ENCODE data around the gene GPA33. TPM values are rescaled to one million over a fixed set of nuclear protein-coding genes. Genes with fewer than 3 reads are reported as not detected.
A peak's percentile ranks its signal among the peaks of the same experiment; 100 is the strongest.

GPA33 gene
- polyA plus RNA-seq, 1 donor from 2014 or later, result 0.14 TPM

DNA sequence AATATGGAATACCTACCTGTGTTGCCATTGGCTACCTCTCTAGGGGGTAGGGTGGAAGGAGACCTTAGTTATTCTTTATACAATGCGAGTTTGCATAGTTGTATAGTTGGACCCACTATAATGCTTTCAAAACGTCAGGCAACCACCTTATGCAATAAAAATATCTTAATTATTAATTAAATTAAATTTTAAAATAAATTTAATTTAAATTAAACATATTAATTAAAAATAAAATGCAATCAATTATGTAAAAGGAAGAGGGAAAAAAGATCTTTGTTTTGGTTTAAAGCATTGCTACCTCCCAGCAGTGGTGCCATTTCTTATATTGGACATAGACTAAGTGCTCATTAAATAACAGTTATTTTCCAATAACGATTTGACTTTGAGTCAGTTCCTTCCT, 22.3 kb downstream of the GPA33 start:
- Histone ChIP-seq H3F3A (ENCODE audit: insufficient read depth, low read length, poor library complexity, severe bottlenecking) (no peaks in the 10 kb centered on the region), H3K4me3 (ENCODE audit: low read length) (no peak overlapping the region), H3K79me2 (replicated peaks; ENCODE audit: insufficient read depth, low read length) (no peaks in the 10 kb centered on the region), H2AFZ (ENCODE audit: low read depth, low read length) (no peak overlapping the region), H3K9me3 (ENCODE audit: low read length) (no peaks in the 10 kb centered on the region), H3K9ac (ENCODE audit: low read length) (no peak overlapping the region), H3K27me3 (ENCODE audit: insufficient read depth, low read depth, low read length) (no peaks in the 10 kb centered on the region), H3K27ac (ENCODE audit: low read length) (no peak overlapping the region), H3K9me2 (ENCODE audit: insufficient read depth, low read length) (no peaks in the 10 kb centered on the region), H3K4me2 (ENCODE audit: low read length) (no peak overlapping the region), H3K36me3 (ENCODE audit: insufficient read depth, low read length) (no peaks in the 10 kb centered on the region), H4K20me1 (ENCODE audit: insufficient read depth) (no peaks in the 10 kb centered on the region)
- TF ChIP-seq RAD21 (conservative IDR thresholded peaks at IDR 0.05) (no peak), POLR2AphosphoS5 (IDR thresholded peaks at IDR 0.05) (no peak), EP300 (conservative IDR thresholded peaks at IDR 0.05; ENCODE audit: poor library complexity, severe bottlenecking) (no peak), TAF1 (IDR thresholded peaks at IDR 0.05; ENCODE audit: low read depth) (no peak), MXI1 (conservative IDR thresholded peaks at IDR 0.05; ENCODE audit: poor library complexity, severe bottlenecking) (no peak), SMC3 (conservative IDR thresholded peaks at IDR 0.05; ENCODE audit: poor library complexity) (no peak), EZH2 (IDR thresholded peaks at IDR 0.05; ENCODE audit: borderline replicate concordance, insufficient read depth, low read length, poor library complexity, severe bottlenecking) (no peak)
- TF ChIP-seq, protein P1, sequence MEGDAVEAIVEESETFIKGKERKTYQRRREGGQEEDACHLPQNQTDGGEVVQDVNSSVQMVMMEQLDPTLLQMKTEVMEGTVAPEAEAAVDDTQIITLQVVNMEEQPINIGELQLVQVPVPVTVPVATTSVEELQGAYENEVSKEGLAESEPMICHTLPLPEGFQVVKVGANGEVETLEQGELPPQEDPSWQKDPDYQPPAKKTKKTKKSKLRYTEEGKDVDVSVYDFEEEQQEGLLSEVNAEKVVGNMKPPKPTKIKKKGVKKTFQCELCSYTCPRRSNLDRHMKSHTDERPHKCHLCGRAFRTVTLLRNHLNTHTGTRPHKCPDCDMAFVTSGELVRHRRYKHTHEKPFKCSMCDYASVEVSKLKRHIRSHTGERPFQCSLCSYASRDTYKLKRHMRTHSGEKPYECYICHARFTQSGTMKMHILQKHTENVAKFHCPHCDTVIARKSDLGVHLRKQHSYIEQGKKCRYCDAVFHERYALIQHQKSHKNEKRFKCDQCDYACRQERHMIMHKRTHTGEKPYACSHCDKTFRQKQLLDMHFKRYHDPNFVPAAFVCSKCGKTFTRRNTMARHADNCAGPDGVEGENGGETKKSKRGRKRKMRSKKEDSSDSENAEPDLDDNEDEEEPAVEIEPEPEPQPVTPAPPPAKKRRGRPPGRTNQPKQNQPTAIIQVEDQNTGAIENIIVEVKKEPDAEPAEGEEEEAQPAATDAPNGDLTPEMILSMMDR (IDR thresholded peaks at IDR 0.05; ENCODE audit: poor library complexity, severe bottlenecking), result no peak
- TF ChIP-seq, protein P2, sequence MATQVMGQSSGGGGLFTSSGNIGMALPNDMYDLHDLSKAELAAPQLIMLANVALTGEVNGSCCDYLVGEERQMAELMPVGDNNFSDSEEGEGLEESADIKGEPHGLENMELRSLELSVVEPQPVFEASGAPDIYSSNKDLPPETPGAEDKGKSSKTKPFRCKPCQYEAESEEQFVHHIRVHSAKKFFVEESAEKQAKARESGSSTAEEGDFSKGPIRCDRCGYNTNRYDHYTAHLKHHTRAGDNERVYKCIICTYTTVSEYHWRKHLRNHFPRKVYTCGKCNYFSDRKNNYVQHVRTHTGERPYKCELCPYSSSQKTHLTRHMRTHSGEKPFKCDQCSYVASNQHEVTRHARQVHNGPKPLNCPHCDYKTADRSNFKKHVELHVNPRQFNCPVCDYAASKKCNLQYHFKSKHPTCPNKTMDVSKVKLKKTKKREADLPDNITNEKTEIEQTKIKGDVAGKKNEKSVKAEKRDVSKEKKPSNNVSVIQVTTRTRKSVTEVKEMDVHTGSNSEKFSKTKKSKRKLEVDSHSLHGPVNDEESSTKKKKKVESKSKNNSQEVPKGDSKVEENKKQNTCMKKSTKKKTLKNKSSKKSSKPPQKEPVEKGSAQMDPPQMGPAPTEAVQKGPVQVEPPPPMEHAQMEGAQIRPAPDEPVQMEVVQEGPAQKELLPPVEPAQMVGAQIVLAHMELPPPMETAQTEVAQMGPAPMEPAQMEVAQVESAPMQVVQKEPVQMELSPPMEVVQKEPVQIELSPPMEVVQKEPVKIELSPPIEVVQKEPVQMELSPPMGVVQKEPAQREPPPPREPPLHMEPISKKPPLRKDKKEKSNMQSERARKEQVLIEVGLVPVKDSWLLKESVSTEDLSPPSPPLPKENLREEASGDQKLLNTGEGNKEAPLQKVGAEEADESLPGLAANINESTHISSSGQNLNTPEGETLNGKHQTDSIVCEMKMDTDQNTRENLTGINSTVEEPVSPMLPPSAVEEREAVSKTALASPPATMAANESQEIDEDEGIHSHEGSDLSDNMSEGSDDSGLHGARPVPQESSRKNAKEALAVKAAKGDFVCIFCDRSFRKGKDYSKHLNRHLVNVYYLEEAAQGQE (IDR thresholded peaks at IDR 0.05; ENCODE audit: borderline replicate concordance), result no peak

DNA sequence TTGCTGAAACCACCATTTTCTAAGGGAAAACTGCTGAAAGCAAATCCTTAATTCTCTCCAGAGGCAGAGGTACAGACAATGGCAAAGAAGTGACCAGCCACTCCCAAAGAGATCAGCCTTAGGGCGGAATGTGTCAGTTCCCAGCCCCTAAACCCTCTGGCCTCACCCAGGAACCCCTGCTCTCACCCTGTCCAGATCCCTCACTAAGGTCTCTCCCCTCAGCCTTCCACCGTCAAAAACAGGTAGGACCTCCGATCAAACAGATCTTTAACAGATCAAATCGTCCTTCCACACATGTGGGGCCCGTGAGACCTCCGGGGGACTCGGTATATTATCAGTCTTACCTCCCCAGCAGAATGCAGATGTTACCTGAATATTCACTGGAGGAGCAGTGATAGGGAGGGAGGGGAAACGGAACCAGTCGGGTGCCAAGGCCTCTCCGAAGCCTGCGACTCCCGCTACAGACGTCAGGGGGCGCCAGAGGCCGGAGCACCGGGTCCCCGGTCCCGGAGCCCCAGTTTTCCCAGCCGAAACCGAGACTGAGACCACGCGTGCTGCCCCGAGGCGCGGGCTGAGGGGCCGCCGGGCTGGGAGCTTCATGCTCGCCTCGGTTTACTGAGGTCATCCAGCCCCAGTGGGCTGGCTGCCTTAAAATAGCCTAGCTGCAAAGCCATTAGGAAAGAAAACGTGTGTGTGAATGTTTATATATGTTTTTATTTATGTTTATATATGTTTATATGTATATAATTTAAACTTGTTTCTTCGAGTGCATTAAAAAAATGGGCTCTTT, 23.6 kb downstream of the GPA33 start:
- H3K4me2 ChIP-seq (ENCODE audit: low read length), result peak overlapping the region; percentile 68
- H3K4me3 ChIP-seq (ENCODE audit: low read length), result peak overlapping the region; percentile 47
- no peaks in the 10 kb centered on the region for H3K79me2 ChIP-seq (replicated peaks; ENCODE audit: insufficient read depth, low read length)
- TF ChIP-seq POLR2AphosphoS5 (IDR thresholded peaks at IDR 0.05) (no peak), RAD21 (conservative IDR thresholded peaks at IDR 0.05) (peak; percentile 99), EZH2 (IDR thresholded peaks at IDR 0.05; ENCODE audit: borderline replicate concordance, insufficient read depth, low read length, poor library complexity, severe bottlenecking) (no peak), SMC3 (conservative IDR thresholded peaks at IDR 0.05; ENCODE audit: poor library complexity) (peak; percentile 100), MXI1 (conservative IDR thresholded peaks at IDR 0.05; ENCODE audit: poor library complexity, severe bottlenecking) (peak; percentile 55), TAF1 (IDR thresholded peaks at IDR 0.05; ENCODE audit: low read depth) (no peak)
- TF ChIP-seq, protein P2 (IDR thresholded peaks at IDR 0.05; ENCODE audit: borderline replicate concordance), result no peak
- TF ChIP-seq, protein P1 (IDR thresholded peaks at IDR 0.05; ENCODE audit: poor library complexity, severe bottlenecking), result peak; percentile 98
- H2AFZ ChIP-seq (ENCODE audit: low read depth, low read length), result no peak overlapping the region
- H3K27me3 ChIP-seq (ENCODE audit: insufficient read depth, low read depth, low read length), result no peaks in the 10 kb centered on the region
- H3K36me3 ChIP-seq (ENCODE audit: insufficient read depth, low read length), result no peaks in the 10 kb centered on the region
- H3K27ac ChIP-seq (ENCODE audit: low read length), result no peak overlapping the region
- H4K20me1 ChIP-seq (ENCODE audit: insufficient read depth), result no peaks in the 10 kb centered on the region
- H3K9me2 ChIP-seq (ENCODE audit: insufficient read depth, low read length), result no peaks in the 10 kb centered on the region
- H3K9me3 ChIP-seq (ENCODE audit: low read length), result no peaks in the 10 kb centered on the region
- no peaks in the 10 kb centered on the region for H3F3A ChIP-seq (ENCODE audit: insufficient read depth, low read length, poor library complexity, severe bottlenecking)
- peak overlapping the region; percentile 8 for H3K9ac ChIP-seq (ENCODE audit: low read length)

All from neural cell (in vitro differentiated cells).